Activated T-helper 17 cell treated with anti-CD3 and anti-CD28 coated beads, Interleukin-2, amount 50 U/mL, for 72 hours (primary cell): ENCODE results near the gene SLIT3. TPM values are rescaled to one million over a fixed set of nuclear protein-coding genes. Genes with fewer than 3 reads are reported as not detected.
"Not testable (repeated sequence)": the region's sequence is repeated elsewhere in the genome, so short reads cannot be mapped to it uniquely, and the experiment has no call there.

ENCODE experiments used
- ATAC-seq: fragments of 150-1000 bp; cut with Tn5 transposase; replicated peaks from 2 replicates; pipeline ENCODE4 v1.10.0; 2021; ENCODE audit warnings: mild to moderate bottlenecking, moderate library complexity
- H3K27ac Mint-ChIP-seq: one replicate; pipeline ENCODE4 v1.8.0; 2022; ENCODE audit warnings: mixed read lengths
- H3K27me3 Mint-ChIP-seq: one replicate; pipeline ENCODE4 v1.8.0; 2022; ENCODE audit warnings: mixed read lengths
- H3K36me3 Mint-ChIP-seq: one replicate; pipeline ENCODE4 v1.8.0; 2022; ENCODE audit warnings: low read depth, mild to moderate bottlenecking, mixed read lengths
- H3K4me1 Mint-ChIP-seq: one replicate; pipeline ENCODE4 v1.8.0; 2022; ENCODE audit warnings: mixed read lengths
- H3K4me3 Mint-ChIP-seq: one replicate; pipeline ENCODE4 v1.8.0; 2022; ENCODE audit warnings: mild to moderate bottlenecking, mixed read lengths
- H3K9me3 Mint-ChIP-seq: one replicate; pipeline ENCODE4 v1.8.0; 2022; ENCODE audit warnings: mixed read lengths
- total RNA-seq, 2 donors: library from RNA; stranded (reverse); gene quantifications; one replicate each; pipeline ENCODE4 v1.2.3, GENCODE V29; 2022

SLIT3 gene
- total RNA-seq, 2 donors from 2014 or later: 0.26 TPM; not detected in 1

GRCh38 chr5:169226895-169227294 lies 74.0 kb downstream of the SLIT3 start:
- H3K36me3 Mint-ChIP-seq: no peaks in the 10 kb centered on the region
- ATAC-seq: no peak
- H3K4me3 Mint-ChIP-seq: no peak overlapping the region
- H3K27me3 Mint-ChIP-seq: peaks cover 4% of the 10 kb centered on the region
- no peak overlapping the region for H3K27ac Mint-ChIP-seq
- no peaks in the 10 kb centered on the region for H3K4me1 Mint-ChIP-seq
- no peaks in the 10 kb centered on the region for H3K9me3 Mint-ChIP-seq

GRCh38 chr5:169225830-169226356 lies 75.0 kb downstream of the SLIT3 start:
- H3K9me3 Mint-ChIP-seq: no peaks in the 10 kb centered on the region
- no peaks in the 10 kb centered on the region for H3K36me3 Mint-ChIP-seq
- H3K27me3 Mint-ChIP-seq: peaks cover 4% of the 10 kb centered on the region
- H3K4me1 Mint-ChIP-seq: no peaks in the 10 kb centered on the region
- H3K4me3 Mint-ChIP-seq: no peak overlapping the region
- no peak for ATAC-seq
- no peak overlapping the region for H3K27ac Mint-ChIP-seq

GRCh38 chr5:169223595-169223953 lies 77.4 kb downstream of the SLIT3 start:
- peaks cover 4% of the 10 kb centered on the region for H3K27me3 Mint-ChIP-seq
- H3K27ac Mint-ChIP-seq: no peak overlapping the region
- no peak overlapping the region for H3K4me3 Mint-ChIP-seq
- no peaks in the 10 kb centered on the region for H3K36me3 Mint-ChIP-seq
- H3K9me3 Mint-ChIP-seq: no peaks in the 10 kb centered on the region
- ATAC-seq: no peak
- no peaks in the 10 kb centered on the region for H3K4me1 Mint-ChIP-seq

- Mint-ChIP-seq H3K4me1 (no peaks in the 10 kb centered on the region), H3K9me3 (no peaks in the 10 kb centered on the region), H3K27me3 (peaks cover 4% of the 10 kb centered on the region), H3K36me3 (no peaks in the 10 kb centered on the region), H3K27ac (no peak overlapping the region), H3K4me3 (no peak overlapping the region)
- no peak for ATAC-seq
Measured at GRCh38 chr5:169222934-169223594, 77.9 kb downstream of the SLIT3 start.

- no peaks in the 10 kb centered on the region for H3K36me3 Mint-ChIP-seq
- peaks cover 4% of the 10 kb centered on the region for H3K27me3 Mint-ChIP-seq
- H3K4me1 Mint-ChIP-seq: no peaks in the 10 kb centered on the region
- no peaks in the 10 kb centered on the region for H3K9me3 Mint-ChIP-seq
- H3K4me3 Mint-ChIP-seq: no peak overlapping the region
- H3K27ac Mint-ChIP-seq: no peak overlapping the region
- ATAC-seq: no peak
Measured at GRCh38 chr5:169221519-169221918, 79.4 kb downstream of the SLIT3 start.

- Mint-ChIP-seq H3K4me1 (no peaks in the 10 kb centered on the region), H3K27me3 (peaks cover 3% of the 10 kb centered on the region), H3K27ac (no peak overlapping the region), H3K9me3 (no peaks in the 10 kb centered on the region), H3K36me3 (no peaks in the 10 kb centered on the region), H3K4me3 (no peak overlapping the region)
- no peak for ATAC-seq
Measured at GRCh38 chr5:169219961-169220360, 81.0 kb downstream of the SLIT3 start.

GRCh38 chr5:169219351-169219750 lies 81.6 kb downstream of the SLIT3 start:
- Mint-ChIP-seq H3K9me3 (no peaks in the 10 kb centered on the region), H3K27ac (no peak overlapping the region), H3K36me3 (no peaks in the 10 kb centered on the region), H3K4me3 (no peak overlapping the region), H3K4me1 (no peaks in the 10 kb centered on the region), H3K27me3 (peaks cover 3% of the 10 kb centered on the region)
- no peak for ATAC-seq

- no peaks in the 10 kb centered on the region for H3K9me3 Mint-ChIP-seq
Measured at GRCh38 chr5:169218861-169219260, 82.1 kb downstream of the SLIT3 start.

GRCh38 chr5:169218176-169218575 lies 82.8 kb downstream of the SLIT3 start:
- Mint-ChIP-seq H3K27ac (no peak overlapping the region), H3K36me3 (no peaks in the 10 kb centered on the region), H3K4me1 (no peaks in the 10 kb centered on the region), H3K27me3 (peaks cover 3% of the 10 kb centered on the region), H3K4me3 (no peak overlapping the region), H3K9me3 (no peaks in the 10 kb centered on the region)
- no peak for ATAC-seq

More at GRCh38 chr5:169218861-169219260, 82.1 kb downstream of the SLIT3 start:
- Mint-ChIP-seq H3K4me3 (no peak overlapping the region), H3K27me3 (peaks cover 3% of the 10 kb centered on the region), H3K4me1 (no peaks in the 10 kb centered on the region), H3K27ac (no peak overlapping the region), H3K36me3 (no peaks in the 10 kb centered on the region)
- no peak for ATAC-seq

GRCh38 chr5:169216866-169217265 lies 84.1 kb downstream of the SLIT3 start:
- Mint-ChIP-seq H3K27me3 (peaks cover 3% of the 10 kb centered on the region), H3K4me3 (no peak overlapping the region), H3K9me3 (no peaks in the 10 kb centered on the region), H3K36me3 (no peaks in the 10 kb centered on the region), H3K27ac (no peak overlapping the region), H3K4me1 (no peaks in the 10 kb centered on the region)
- no peak for ATAC-seq

GRCh38 chr5:169213479-169213878 lies 87.5 kb downstream of the SLIT3 start:
- H3K27me3 Mint-ChIP-seq: peaks cover 3% of the 10 kb centered on the region
- ATAC-seq: no peak

GRCh38 chr5:169211761-169212160 lies 89.2 kb downstream of the SLIT3 start:
- H3K27ac Mint-ChIP-seq, H3K27me3 Mint-ChIP-seq, H3K4me3 Mint-ChIP-seq, ATAC-seq, H3K36me3 Mint-ChIP-seq, H3K9me3 Mint-ChIP-seq, H3K4me1 Mint-ChIP-seq: not testable (repeated sequence)

More at GRCh38 chr5:169213479-169213878, 87.5 kb downstream of the SLIT3 start:
- no peaks in the 10 kb centered on the region for H3K36me3 Mint-ChIP-seq
- no peaks in the 10 kb centered on the region for H3K9me3 Mint-ChIP-seq
- H3K27ac Mint-ChIP-seq: no peak overlapping the region
- no peaks in the 10 kb centered on the region for H3K4me1 Mint-ChIP-seq
- H3K4me3 Mint-ChIP-seq: no peak overlapping the region

- Mint-ChIP-seq H3K9me3 (peaks cover 10% of the 10 kb centered on the region), H3K4me1 (no peaks in the 10 kb centered on the region), H3K27me3 (peaks cover 8% of the 10 kb centered on the region), H3K36me3 (no peaks in the 10 kb centered on the region), H3K27ac (no peak overlapping the region), H3K4me3 (no peak overlapping the region)
- ATAC-seq: no peak
Measured at GRCh38 chr5:169204788-169205400, 96.0 kb downstream of the SLIT3 start.

- peaks cover 10% of the 10 kb centered on the region for H3K9me3 Mint-ChIP-seq
- no peak for ATAC-seq
- no peak overlapping the region for H3K27ac Mint-ChIP-seq
- H3K4me3 Mint-ChIP-seq: no peak overlapping the region
- H3K27me3 Mint-ChIP-seq: peaks cover 8% of the 10 kb centered on the region
- H3K36me3 Mint-ChIP-seq: no peaks in the 10 kb centered on the region
- no peaks in the 10 kb centered on the region for H3K4me1 Mint-ChIP-seq
Measured at GRCh38 chr5:169202969-169203368, 98.0 kb downstream of the SLIT3 start.

- ATAC-seq: no peak
- H3K27ac Mint-ChIP-seq: no peak overlapping the region
- H3K4me1 Mint-ChIP-seq: no peaks in the 10 kb centered on the region
- H3K4me3 Mint-ChIP-seq: no peak overlapping the region
- peaks cover 8% of the 10 kb centered on the region for H3K27me3 Mint-ChIP-seq
- peaks cover 10% of the 10 kb centered on the region for H3K9me3 Mint-ChIP-seq
- H3K36me3 Mint-ChIP-seq: no peaks in the 10 kb centered on the region
Measured at GRCh38 chr5:169201597-169201996, 99.3 kb downstream of the SLIT3 start.
